ENCODE results near the gene OGFOD3.
A peak's percentile ranks its signal among the peaks of the same experiment; 100 is the strongest.
"Not testable (repeated sequence)": the region's sequence is repeated elsewhere in the genome, so short reads cannot be mapped to it uniquely, and the experiment has no call there.

The OGFOD3 gene

GRCh38 chr17:82418001-82418986 lies at the start of gene OGFOD3, which contains the start of gene HEXD:
Gene OGFOD3 (minus strand): TSS chr17:82418586. CDS start chr17:82418485, 101 bp downstream.
Gene HEXD (plus strand): TSS chr17:82418347. CDS start chr17:82419800, 1,453 bp downstream.
- peak; percentile 73 for DNase-seq

GRCh38 chr17:82465023-82465603 lies 46.7 kb upstream of the OGFOD3 start:
- DNase-seq, result no peak

- DNase-seq, result no peak
Measured at GRCh38 chr17:82464567-82464929, 46.2 kb upstream of the OGFOD3 start.

- no peak for DNase-seq
Measured at GRCh38 chr17:82463925-82464566, 45.7 kb upstream of the OGFOD3 start.

GRCh38 chr17:82463391-82463790 lies 45.0 kb upstream of the OGFOD3 start:
- DNase-seq, result no peak

- no peak for DNase-seq
Measured at GRCh38 chr17:82461827-82462524, 43.6 kb upstream of the OGFOD3 start.

- DNase-seq, result not testable (repeated sequence)
Measured at GRCh38 chr17:82459936-82460335, 41.5 kb upstream of the OGFOD3 start.

GRCh38 chr17:82458885-82459424 lies 40.6 kb upstream of the OGFOD3 start:
- no peak for DNase-seq

- DNase-seq, result peak; percentile 98
Measured at GRCh38 chr17:82458179-82458884, 39.9 kb upstream of the OGFOD3 start, which contains the start of gene NARF. Gene NARF (plus strand): TSS chr17:82458741. CDS start chr17:82458804, 63 bp downstream.

GRCh38 chr17:82457929-82458178 lies 39.5 kb upstream of the OGFOD3 start:
- peak; percentile 74 for DNase-seq

GRCh38 chr17:82457073-82457928 lies 38.9 kb upstream of the OGFOD3 start:
- no peak for DNase-seq

GRCh38 chr17:82453706-82454105 lies 35.3 kb upstream of the OGFOD3 start:
- DNase-seq, result not testable (repeated sequence)

- DNase-seq, result not testable (repeated sequence)
Measured at GRCh38 chr17:82453151-82453550, 34.8 kb upstream of the OGFOD3 start.

- DNase-seq, result no peak
Measured at GRCh38 chr17:82452162-82452561, 33.8 kb upstream of the OGFOD3 start.

- DNase-seq, result peak; percentile 84
Measured at GRCh38 chr17:82450357-82451106, 32.1 kb upstream of the OGFOD3 start, which contains the start of gene CYBC1. Gene CYBC1 (minus strand): TSS chr17:82450752. CDS start chr17:82449254, 1,498 bp downstream.

GRCh38 chr17:82449883-82450356 lies 31.5 kb upstream of the OGFOD3 start:
- DNase-seq, result no peak

- DNase-seq, result no peak
Measured at GRCh38 chr17:82449131-82449882, 30.9 kb upstream of the OGFOD3 start.

GRCh38 chr17:82447876-82448275 lies 29.5 kb upstream of the OGFOD3 start:
- DNase-seq, result no peak

- no peak for DNase-seq
Measured at GRCh38 chr17:82446649-82447048, 28.3 kb upstream of the OGFOD3 start.
